HG02884 (cell line): ENCODE measurements around the gene BRD1.

Experiments used
- ATAC-seq: cut with Tn5 transposase; IDR thresholded peaks from one replicate; pipeline ENCODE4 v1.9.1; 2021; ENCODE audit warnings: mild to moderate bottlenecking, moderate library complexity; ENCODE audit not compliant: unreplicated experiment

The BRD1 gene

GRCh38 chr22:49803737-49804375 lies 23.8 kb downstream of the BRD1 start:
- ATAC-seq = no peak

DNA sequence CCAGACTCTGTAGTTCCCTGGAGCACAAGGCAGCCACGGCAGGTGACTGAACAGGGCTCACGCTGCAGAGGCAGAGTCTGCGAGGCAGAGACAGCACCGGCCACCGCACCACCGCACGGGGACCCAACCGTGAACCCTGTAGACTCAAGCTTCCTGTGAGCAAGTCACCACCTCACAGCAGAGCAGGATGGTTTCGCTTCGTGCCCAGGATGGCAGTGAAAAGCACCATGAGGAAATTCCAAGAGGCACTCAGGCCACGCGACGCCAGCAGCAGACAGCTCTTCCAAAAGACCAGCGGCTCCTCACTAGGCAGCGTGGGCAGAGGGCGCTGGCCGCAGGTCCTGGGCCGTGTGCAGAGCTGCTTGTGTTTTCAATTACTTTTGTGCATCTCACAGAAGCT lies 24.5 kb downstream of the BRD1 start:
- ATAC-seq = no peak

DNA sequence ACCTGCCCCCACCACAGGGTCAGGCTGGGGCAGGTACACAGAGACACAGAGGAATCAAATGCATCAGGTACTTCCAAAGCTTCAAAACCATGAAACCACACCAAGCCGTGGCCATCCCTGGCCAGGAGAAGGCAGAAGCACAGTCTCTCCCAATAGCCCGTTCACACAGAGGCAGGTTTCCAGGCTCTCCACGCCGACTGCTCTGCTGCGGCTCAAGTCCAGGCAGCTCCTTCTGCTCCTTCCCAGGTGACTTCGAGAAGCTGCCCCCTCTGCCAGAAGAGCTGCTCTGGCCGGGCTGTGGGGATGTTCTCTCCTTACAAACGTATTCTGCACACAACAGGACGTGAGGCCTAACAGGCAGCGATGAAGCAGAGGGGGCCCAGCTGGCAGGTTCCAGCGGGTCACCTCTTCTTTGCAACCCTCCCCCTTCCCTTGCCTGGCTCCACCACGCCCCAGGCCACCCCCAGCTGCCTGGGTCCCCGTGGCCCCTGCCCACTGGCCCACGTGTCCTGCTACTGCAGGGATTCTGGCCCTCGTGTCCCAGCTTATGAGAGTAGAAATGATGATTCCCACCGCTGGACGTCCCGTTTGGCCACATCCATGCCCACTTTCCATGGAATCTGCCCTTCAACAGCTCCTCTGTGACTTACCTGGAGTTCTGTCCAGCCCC lies 26.1 kb downstream of the BRD1 start:
- no peak for ATAC-seq

DNA sequence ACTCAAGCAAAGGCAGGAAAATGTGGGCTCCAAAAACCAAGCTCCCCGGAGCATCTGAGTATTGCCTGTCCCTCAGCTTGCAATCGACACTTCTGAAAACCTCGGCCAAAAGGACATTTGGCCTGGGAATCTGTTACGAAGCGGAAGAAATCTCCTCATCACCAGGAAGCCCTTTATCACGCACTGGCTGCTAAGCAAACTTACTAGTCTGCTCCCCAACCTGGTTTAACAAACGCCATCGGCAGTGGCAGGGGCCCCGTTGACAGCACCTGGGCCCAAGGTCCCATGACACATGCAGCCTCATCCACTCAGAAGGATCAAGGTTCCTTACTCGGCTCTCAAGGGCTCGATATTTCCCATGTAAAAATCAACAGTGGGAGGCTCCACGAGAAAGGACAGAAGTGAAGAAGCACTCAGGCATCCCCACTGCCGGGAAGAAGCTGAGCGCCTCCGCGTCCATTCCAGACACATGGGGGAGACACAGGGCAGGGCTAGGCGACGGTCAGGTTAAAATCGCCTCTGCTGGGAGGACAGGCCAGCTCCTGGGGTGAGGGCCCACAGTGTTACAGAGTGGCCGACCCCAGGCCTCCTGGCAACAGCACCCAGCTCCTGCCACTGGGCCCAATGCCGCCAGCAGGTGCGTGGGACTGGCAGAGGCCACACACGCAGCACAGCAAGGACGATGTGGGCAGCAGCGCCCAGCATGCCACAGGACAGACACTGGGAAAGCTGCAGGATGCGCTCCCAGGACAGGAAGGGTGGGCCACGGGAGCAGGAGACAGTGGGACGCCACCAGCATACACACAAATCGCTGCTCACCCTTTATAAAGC lies 27.1 kb downstream of the BRD1 start:
- ATAC-seq = no peak

DNA sequence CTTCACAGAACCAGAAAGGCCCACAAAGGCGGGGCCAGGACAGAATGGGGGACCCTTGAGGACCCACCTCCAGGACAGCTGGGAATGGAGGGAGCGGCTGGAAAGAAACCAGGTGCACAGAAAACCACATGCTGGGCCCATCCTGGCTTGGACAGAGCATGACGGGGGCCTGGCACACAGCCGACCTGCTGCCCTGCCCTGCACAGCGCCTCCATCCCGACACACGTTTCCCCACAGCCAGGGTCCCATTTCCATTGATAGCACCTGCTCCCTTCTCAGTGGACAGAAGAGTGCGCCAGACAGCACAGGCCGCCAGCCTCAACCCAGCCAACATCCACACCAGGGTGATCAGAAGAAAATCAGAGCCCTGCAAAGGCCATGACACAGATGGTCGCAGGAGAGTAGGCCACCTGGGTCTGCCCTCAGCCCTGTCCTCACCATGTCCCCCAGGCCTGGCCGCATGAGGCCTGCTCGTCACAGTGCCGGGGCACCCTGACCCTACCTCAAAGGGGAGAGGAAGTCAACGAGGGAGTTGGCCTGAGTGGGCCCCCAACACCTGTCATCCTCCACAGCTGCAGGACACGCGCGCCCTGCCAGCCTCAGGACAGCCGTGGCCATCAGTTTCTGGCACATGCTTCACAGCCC lies 28.1 kb downstream of the BRD1 start:
- ATAC-seq = no peak

- ATAC-seq = no peak
Observed at GRCh38 chr22:49798486-49799151, 29.1 kb downstream of the BRD1 start.

DNA sequence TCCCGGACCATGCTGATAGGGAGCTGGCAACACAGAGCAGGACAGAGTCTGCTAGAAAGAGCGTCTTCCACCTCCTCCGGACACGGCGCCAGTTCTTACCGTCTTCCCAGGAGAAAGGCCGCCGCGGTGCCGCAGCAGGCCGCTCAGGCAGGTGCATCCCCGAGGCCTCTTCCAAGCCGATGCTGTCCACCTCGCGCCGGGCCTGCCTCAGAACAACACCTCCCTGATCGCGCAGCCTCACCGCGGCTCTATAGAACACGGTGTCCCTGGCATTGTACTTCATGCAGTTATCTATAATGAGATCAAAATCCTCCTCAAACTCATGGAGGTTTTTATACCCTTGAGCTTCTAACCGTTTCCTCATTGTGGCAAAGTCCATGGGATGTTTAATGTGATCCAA lies 30.0 kb downstream of the BRD1 start:
- no peak for ATAC-seq

- ATAC-seq = no peak
Observed at GRCh38 chr22:49796596-49797270, 30.9 kb downstream of the BRD1 start.

DNA sequence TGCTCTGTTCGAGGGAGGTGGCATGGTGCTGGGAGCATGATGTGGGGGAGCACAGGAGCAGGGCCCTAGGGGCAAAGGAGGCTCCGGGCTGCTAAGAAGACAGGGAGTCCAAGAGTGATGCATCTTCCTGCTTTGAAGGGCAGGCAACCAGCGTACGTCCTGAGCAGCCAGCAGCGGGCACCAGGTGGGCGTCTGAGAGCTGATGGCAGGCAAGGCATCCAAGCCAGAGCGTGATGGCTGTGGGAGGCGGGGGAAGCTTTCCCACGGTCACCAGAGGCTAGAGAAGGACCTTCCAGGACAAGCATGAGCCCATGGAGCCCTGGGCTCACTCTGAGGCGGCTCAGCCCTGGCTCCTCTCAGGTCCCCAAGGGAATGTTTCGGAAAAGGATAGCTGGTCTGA lies 32.2 kb downstream of the BRD1 start:
- no peak for ATAC-seq

DNA sequence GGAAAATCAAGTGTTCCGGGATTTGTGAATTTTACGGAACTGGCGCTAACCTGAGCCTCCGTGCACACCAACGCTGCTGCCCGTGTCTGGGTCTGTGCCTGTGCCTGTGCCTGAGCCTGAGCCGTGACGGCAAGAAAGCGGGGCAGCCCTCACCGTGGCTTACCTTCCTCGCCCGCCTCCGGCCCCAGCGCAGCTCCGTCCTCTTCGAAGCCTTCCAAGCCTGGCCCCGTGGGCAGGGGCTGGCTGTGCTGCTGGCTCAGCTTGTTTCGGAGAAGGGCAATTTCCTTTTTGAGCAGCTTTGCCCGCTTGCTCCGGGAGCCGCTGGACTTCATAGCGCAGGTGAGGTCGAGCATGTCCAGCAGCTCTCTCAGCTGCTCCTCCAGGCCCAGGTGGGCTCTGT lies 33.8 kb downstream of the BRD1 start:
- ATAC-seq = no peak

- no peak for ATAC-seq
Observed at GRCh38 chr22:49793296-49793695, 34.4 kb downstream of the BRD1 start.

DNA sequence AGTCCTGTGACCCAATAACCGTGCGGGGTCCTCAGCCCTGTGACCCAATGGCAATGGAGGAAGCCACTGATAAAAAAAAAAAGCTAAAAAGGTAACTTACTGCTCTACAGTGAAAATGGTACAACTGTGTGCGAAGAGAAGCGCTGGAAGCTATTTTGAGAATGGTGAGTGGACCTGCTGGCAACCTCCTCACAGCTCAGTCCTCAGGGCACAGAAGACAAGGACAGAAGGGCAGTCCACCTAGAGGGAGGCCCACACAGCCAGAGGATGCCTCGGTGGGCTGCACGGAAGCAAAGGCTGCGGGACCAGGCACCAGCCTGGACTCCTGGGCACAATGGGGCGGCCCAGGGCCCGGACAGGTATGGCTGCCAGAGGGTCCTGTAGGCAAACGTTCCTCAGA lies 35.6 kb downstream of the BRD1 start:
- ATAC-seq = no peak

DNA sequence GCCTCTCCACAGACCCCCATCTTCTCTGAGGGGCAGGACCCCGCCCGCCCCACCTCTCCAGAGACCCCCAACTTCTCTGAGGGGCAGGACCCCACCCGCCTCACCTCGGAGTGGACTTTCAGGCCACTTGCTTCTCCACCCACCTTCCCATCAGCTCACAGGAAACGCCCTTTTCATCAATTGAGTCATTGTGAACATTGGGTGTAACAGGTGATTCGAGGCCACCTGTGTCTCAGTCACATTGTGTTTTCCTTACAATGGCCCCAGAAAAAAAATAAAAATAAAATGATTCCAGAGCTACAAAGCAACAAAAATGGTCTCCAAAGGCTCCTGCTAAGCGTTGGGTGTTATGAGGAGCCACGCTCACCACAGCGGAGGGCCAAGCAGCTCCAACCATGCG lies 36.0 kb downstream of the BRD1 start:
- ATAC-seq = no peak

DNA sequence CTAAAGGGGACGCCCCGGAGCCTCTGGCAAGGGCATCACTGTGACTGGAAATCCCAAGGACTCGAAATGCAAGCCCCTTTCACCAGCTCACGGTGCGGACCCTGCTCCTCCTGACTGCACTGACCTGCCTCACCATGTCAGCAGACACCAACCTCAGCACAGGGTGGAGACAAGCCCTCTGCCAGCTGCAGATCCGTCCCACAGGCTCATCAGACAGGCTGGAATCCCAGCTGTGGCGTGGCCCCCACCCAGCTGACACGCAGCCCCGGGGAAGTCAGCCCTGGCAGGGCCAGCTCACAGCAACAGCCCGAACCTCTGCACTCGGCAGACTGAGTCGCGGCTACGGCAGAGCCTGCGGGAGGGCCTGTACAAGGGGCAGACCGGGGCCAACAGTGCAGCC lies 36.8 kb downstream of the BRD1 start:
- ATAC-seq = no peak

- ATAC-seq = no peak
Observed at GRCh38 chr22:49789289-49790141, 38.2 kb downstream of the BRD1 start.

DNA sequence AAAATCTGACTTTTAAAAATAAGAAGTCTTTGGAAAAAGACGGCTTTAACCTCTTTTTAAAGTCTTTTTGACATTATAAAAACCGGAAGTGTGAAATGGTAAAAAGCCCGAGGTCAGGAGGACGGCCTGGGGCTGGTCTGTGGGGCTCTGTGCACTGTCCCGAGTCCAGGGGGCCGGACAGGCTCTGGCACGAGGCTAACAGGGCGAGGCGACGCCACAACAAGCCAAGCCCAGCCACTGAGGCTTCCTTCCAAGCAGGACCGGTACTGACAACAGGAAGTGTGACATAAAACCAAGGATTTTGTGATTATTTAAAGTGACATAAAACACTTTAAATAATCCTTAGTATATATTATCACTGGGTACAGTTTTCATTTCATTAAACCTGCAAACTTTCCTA lies 39.2 kb downstream of the BRD1 start:
- ATAC-seq = no peak

DNA sequence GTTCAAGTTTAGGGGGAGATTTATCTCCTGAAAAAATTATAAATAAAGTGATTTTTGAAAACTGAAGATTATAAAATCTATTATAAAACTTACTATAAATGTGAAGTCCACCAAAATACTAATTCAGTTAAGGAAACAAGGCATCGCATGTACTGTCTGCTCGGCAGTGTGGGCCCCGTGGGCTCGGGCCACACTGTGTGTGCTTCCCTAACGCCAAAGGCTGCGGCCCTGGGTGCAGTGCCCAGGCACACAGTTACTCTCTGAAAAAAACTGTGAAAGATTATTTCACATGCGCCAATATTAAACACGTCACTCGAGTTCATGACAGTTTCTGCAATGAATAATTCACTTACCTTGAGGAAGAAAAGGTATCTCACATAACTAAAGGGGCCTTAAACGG lies 39.8 kb downstream of the BRD1 start:
- no peak for ATAC-seq

- no peak for ATAC-seq
Observed at GRCh38 chr22:49786976-49787706, 40.5 kb downstream of the BRD1 start.
